Measurements from ENCODE around the gene CCNL1. TPM values are rescaled to one million over a fixed set of nuclear protein-coding genes. Genes with fewer than 3 reads are reported as not detected.
"Not testable (repeated sequence)": the region's sequence is repeated elsewhere in the genome, so short reads cannot be mapped to it uniquely, and the experiment has no call there.

CCNL1 gene
- total RNA-seq, 1 experiment from 2014 or later = 291 TPM

DNA sequence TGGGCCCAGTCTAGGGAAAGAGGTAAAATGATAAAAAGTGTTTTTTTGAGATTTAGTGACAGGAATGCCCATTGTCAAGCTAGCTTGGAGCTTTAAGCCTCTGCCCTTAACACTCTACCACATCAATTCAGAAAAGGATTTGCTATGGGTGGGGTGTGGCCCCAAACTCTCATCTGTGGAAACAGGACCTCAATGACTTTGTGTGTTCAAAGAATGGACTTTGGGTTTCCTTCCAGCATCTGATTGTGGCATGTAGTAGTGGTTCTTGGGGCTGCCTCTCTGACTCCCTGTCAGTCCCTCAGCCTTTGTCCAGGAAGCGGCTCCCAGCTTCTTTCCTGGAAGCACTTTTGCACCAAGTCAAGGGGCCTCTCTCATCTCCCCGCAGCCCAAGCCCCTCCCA, 56.1 kb downstream of the CCNL1 start:
- CTCF ChIA-PET = no interaction called here
- Mint-ChIP-seq H3K4me3 (ENCODE audit: low read depth, unreplicated experiment) (no peak overlapping the region), H3K36me3 (ENCODE audit: insufficient read depth, unreplicated experiment) (no peaks in the 10 kb centered on the region), H3K27me3 (ENCODE audit: unreplicated experiment) (no peaks in the 10 kb centered on the region), H3K9me3 (ENCODE audit: low read depth, unreplicated experiment) (no peaks in the 10 kb centered on the region), H3K27ac (ENCODE audit: unreplicated experiment) (no peak overlapping the region), H3K4me1 (ENCODE audit: low read depth, unreplicated experiment) (peaks cover 8% of the 10 kb centered on the region)
- TF ChIP-seq, protein P1, sequence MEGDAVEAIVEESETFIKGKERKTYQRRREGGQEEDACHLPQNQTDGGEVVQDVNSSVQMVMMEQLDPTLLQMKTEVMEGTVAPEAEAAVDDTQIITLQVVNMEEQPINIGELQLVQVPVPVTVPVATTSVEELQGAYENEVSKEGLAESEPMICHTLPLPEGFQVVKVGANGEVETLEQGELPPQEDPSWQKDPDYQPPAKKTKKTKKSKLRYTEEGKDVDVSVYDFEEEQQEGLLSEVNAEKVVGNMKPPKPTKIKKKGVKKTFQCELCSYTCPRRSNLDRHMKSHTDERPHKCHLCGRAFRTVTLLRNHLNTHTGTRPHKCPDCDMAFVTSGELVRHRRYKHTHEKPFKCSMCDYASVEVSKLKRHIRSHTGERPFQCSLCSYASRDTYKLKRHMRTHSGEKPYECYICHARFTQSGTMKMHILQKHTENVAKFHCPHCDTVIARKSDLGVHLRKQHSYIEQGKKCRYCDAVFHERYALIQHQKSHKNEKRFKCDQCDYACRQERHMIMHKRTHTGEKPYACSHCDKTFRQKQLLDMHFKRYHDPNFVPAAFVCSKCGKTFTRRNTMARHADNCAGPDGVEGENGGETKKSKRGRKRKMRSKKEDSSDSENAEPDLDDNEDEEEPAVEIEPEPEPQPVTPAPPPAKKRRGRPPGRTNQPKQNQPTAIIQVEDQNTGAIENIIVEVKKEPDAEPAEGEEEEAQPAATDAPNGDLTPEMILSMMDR (IDR thresholded peaks at IDR 0.05; ENCODE audit: unreplicated experiment) = no peak
- no TSS peak for BruUV-seq (replicated peaks)
- DNase-seq = no peak
- intact Hi-C loops (cut with micrococcal nuclease; ENCODE audit: unreplicated experiment) = no loop called here

GRCh38 chr3:157103280-157103679, 56.7 kb downstream of the CCNL1 start:
- Mint-ChIP-seq H3K4me3 (ENCODE audit: low read depth, unreplicated experiment) (no peak overlapping the region), H3K27me3 (ENCODE audit: unreplicated experiment) (no peaks in the 10 kb centered on the region), H3K27ac (ENCODE audit: unreplicated experiment) (no peak overlapping the region), H3K36me3 (ENCODE audit: insufficient read depth, unreplicated experiment) (no peaks in the 10 kb centered on the region), H3K9me3 (ENCODE audit: low read depth, unreplicated experiment) (no peaks in the 10 kb centered on the region), H3K4me1 (ENCODE audit: low read depth, unreplicated experiment) (peaks cover 13% of the 10 kb centered on the region)
- TF ChIP-seq, protein P1 (IDR thresholded peaks at IDR 0.05; ENCODE audit: unreplicated experiment) = no peak
- intact Hi-C loops (cut with micrococcal nuclease; ENCODE audit: unreplicated experiment) = no loop called here
- BruUV-seq (replicated peaks) = no TSS peak
- CTCF ChIA-PET = interaction anchor here (0.9 to 1.3 kb wide), 2 partner anchors 11 to 15 kb away, joined by 3 to 5 read pairs; no protein-coding TSS in a partner anchor
- DNase-seq = no peak

DNA sequence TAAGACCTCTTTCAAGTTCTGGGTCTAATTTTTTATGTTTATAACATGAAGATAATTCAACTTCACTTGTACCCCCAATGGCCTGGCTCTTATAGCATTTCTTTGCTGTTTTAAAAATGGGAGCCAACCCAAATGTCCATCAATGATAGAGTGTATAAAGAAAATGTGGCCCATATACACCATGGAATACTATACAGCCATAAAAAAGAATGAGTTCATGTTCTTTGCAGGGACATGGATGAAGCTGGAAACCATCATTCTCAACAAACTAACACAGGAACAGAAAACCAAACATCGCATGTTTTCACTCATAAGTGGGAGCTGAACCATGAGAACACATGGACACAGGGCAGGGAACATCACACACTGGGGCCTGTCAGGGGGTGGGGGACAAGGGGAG, 57.4 kb downstream of the CCNL1 start:
- H3K36me3 Mint-ChIP-seq (ENCODE audit: insufficient read depth, unreplicated experiment); BruUV-seq (replicated peaks); intact Hi-C loops (cut with micrococcal nuclease; ENCODE audit: unreplicated experiment); H3K27me3 Mint-ChIP-seq (ENCODE audit: unreplicated experiment); H3K27ac Mint-ChIP-seq (ENCODE audit: unreplicated experiment); H3K9me3 Mint-ChIP-seq (ENCODE audit: low read depth, unreplicated experiment); DNase-seq; H3K4me3 Mint-ChIP-seq (ENCODE audit: low read depth, unreplicated experiment): not testable (repeated sequence)
- peaks cover 13% of the 10 kb centered on the region for H3K4me1 Mint-ChIP-seq (ENCODE audit: low read depth, unreplicated experiment)
- CTCF ChIA-PET = interaction anchor here (0.9 to 1.3 kb wide), 2 partner anchors 10 to 14 kb away, joined by 3 to 5 read pairs; no protein-coding TSS in a partner anchor

DNA sequence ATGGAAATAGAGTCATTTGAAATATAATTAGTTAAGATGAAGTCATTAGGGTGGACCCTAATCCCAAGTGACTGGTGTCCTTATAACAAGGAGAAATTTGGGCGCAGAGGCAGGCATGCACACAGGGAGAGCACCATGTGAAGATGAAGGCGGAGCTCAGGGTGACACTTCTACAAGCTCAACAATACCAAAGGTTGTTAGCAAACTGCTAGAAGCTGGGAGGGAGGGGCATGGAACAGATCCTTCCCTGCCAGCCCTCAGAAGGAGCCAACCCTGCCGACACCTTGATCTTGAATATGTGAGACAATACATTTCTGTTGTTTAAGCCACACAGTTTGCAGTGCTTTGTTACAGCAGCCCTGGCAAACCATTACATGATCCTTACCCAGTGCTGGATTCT, 57.8 kb downstream of the CCNL1 start:
- Mint-ChIP-seq H3K27ac (ENCODE audit: unreplicated experiment) (no peak overlapping the region), H3K9me3 (ENCODE audit: low read depth, unreplicated experiment) (no peaks in the 10 kb centered on the region), H3K27me3 (ENCODE audit: unreplicated experiment) (no peaks in the 10 kb centered on the region), H3K36me3 (ENCODE audit: insufficient read depth, unreplicated experiment) (no peaks in the 10 kb centered on the region), H3K4me1 (ENCODE audit: low read depth, unreplicated experiment) (peaks cover 13% of the 10 kb centered on the region), H3K4me3 (ENCODE audit: low read depth, unreplicated experiment) (no peak overlapping the region)
- TF ChIP-seq, protein P1 (IDR thresholded peaks at IDR 0.05; ENCODE audit: unreplicated experiment) = no peak
- CTCF ChIA-PET = interaction anchor here (0.6 to 1.6 kb wide), 3 partner anchors 13 to 23 kb away, joined by 3 to 4 read pairs (median 3); no protein-coding TSS in a partner anchor
- intact Hi-C loops (cut with micrococcal nuclease; ENCODE audit: unreplicated experiment) = no loop called here
- BruUV-seq (replicated peaks) = no TSS peak
- no peak for DNase-seq

DNA sequence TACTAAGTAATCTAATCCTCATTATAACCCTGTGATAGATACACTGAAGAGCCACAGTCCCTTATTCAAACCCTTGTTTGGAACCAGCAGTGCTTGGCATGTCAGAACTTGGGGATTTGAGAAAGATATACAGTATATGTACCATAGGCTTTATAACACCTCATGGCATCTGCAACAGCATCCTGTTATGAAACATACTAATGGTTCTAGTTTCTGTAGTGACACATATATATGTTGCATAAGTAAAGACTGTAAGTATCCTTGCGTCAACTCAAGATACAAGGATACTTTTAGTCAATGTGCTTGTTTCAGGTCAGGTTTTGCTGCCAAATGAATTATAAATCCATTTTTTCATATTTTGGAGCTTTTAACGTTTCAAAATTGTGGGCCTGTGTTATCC, 58.5 kb downstream of the CCNL1 start:
- CTCF ChIA-PET = interaction anchor here (0.6 to 1.6 kb wide), 2 partner anchors 13 to 22 kb away, joined by 3 to 4 read pairs; no protein-coding TSS in a partner anchor
- BruUV-seq (replicated peaks) = no TSS peak
- H3K36me3 Mint-ChIP-seq (ENCODE audit: insufficient read depth, unreplicated experiment) = no peaks in the 10 kb centered on the region
- DNase-seq = no peak
- intact Hi-C loops (cut with micrococcal nuclease; ENCODE audit: unreplicated experiment) = no loop called here
- H3K27ac Mint-ChIP-seq (ENCODE audit: unreplicated experiment) = no peak overlapping the region
- no peaks in the 10 kb centered on the region for H3K27me3 Mint-ChIP-seq (ENCODE audit: unreplicated experiment)
- H3K4me3 Mint-ChIP-seq (ENCODE audit: low read depth, unreplicated experiment) = no peak overlapping the region
- H3K4me1 Mint-ChIP-seq (ENCODE audit: low read depth, unreplicated experiment) = peaks cover 13% of the 10 kb centered on the region
- TF ChIP-seq, protein P1 (IDR thresholded peaks at IDR 0.05; ENCODE audit: unreplicated experiment) = no peak
- H3K9me3 Mint-ChIP-seq (ENCODE audit: low read depth, unreplicated experiment) = no peaks in the 10 kb centered on the region
